Transverse colon (tissue), 4 donors: Measurements from ENCODE around the gene MDFIC2. TPM values are rescaled to one million over a fixed set of nuclear protein-coding genes. Genes with fewer than 3 reads are reported as not detected.

Experiments
- DNase-seq: peaks from one replicate; pipeline ENCODE4 v3.0.0-alpha.2; 2019
- H3K27ac ChIP-seq, 4 donors: fragments of 200-600 bp; sonication (generic); 2 replicates each; pipeline ENCODE4 v1.5.1; 2016 to 2018; ENCODE audit warnings: inconsistent platforms in 4 of 4
- H3K27me3 ChIP-seq: fragments of 200-600 bp; sonication (generic); 2 replicates; pipeline ENCODE4 v1.5.1; 2017; ENCODE audit warnings: inconsistent platforms
- H3K36me3 ChIP-seq, 4 donors: fragments of 200-600 bp; sonication (generic); 2 replicates each; pipeline ENCODE4 v1.5.1; 2017 to 2019; ENCODE audit warnings: inconsistent platforms in 4 of 4
- H3K4me1 ChIP-seq, 4 donors: fragments of 200-600 bp; sonication (generic); 2 replicates each; pipeline ENCODE4 v1.5.1; 2017 to 2020; ENCODE audit warnings: inconsistent platforms in 4 of 4
- H3K4me3 ChIP-seq, 4 donors: fragments of 200-600 bp; sonication (generic); 1 replicate in 1 of 4; 2 replicates in 3 of 4; pipeline versions ENCODE4 v1.5.1 to v1.6.1; 2017 to 2019; ENCODE audit warnings: inconsistent platforms in 4 of 4
- H3K9me3 ChIP-seq, 2 donors: fragments of 200-600 bp; sonication (generic); 2 replicates each; pipeline ENCODE4 v1.5.1; 2017 to 2019; ENCODE audit warnings: inconsistent platforms in 2 of 2
- CTCF ChIP-seq, 5 experiments: fragments of 200-600 bp in 3 of 5; fragments of 450-650 bp in 2 of 5; sonication (generic) in 3 of 5; IDR thresholded peaks; 1 replicate in 2 of 5; 2 replicates in 3 of 5; pipeline ENCODE4 v1.5.1; 2016 to 2017; ENCODE audit warnings: antibody characterized with exemption in 5 of 5, inconsistent platforms in 3 of 5, mild to moderate bottlenecking in 2 of 5, moderate library complexity in 1 of 5
- EP300 ChIP-seq: sonication (generic); formaldehyde crosslinking; IDR thresholded peaks from one replicate; pipeline ENCODE4 v1.6.1; 2017; ENCODE audit warnings: antibody characterized with exemption, low read depth
- POLR2A ChIP-seq: fragments of 450-650 bp; IDR thresholded peaks from one replicate; pipeline ENCODE4 v1.6.1; 2016; ENCODE audit warnings: antibody characterized with exemption, mild to moderate bottlenecking, moderate library complexity
- POLR2AphosphoS5 ChIP-seq, 3 donors: sonication (generic); formaldehyde crosslinking; IDR thresholded peaks; one replicate each; pipeline ENCODE4 v1.6.1; 2016; ENCODE audit warnings: antibody characterized with exemption in 3 of 3
- WGBS, 2 donors: methylation state at CpG; one replicate each; pipeline ENCODE4 v1.1.5; 2018; ENCODE audit warnings: low coverage in 1 of 2; 5-methylcytosine and 5-hydroxymethylcytosine counted together
- in situ Hi-C, 4 donors: fragments of 200-750 bp; cut with MboI; loops; one replicate each; pipeline versions ENCODE4 v1.15.0 to v1.15.1; 2017; ENCODE audit warnings: low sequenced_read_pairs in 3 of 4, low pct_ligation_motif_present in 1 of 4, low pct_unique_long_range_greater_than_20kb in 1 of 4
- intact Hi-C: fragments of 100-400 bp; cut with DNase I; formaldehyde crosslinking; loops from one replicate; pipeline ENCODE4 v1.15.1; 2023; ENCODE audit warnings: low total_unique reads
- total RNA-seq, 4 donors: library from RNA; depleted of rRNA; stranded (reverse); fragments of >200 nt; gene quantifications; one replicate each; pipeline ENCODE4 v1.1.0, GENCODE V29; 2016

MDFIC2 gene
- total RNA-seq, 4 donors from 2014 or later, result not detected

DNA sequence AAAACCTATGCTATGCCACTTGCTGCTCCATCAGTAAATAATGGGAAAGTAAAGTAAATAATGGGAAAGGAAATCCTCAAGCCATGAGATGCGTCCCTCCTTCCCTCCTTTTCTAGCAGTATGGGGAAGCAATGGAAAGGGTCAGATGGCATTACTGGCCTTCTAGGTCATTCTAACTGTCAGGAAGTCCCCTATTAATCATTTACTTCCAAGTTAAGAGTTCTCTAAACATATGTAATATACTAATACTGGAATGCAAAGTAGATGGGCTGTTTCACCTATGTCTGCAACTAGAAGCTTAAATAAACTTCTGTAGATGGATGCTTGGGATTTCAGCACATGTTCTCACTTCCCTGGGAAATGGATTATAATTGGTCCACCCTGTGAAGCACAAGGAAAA, 55.9 kb downstream of the MDFIC2 start:
- in situ Hi-C loops (no loop called here), intact Hi-C loops (no loop called here)
- Histone ChIP-seq H3K27ac (no peak overlapping the region), H3K4me1 (no peaks in the 10 kb centered on the region), H3K36me3 (no peaks in the 10 kb centered on the region), H3K9me3 (no peaks in the 10 kb centered on the region), H3K4me3 (no peak overlapping the region), H3K27me3 (no peaks in the 10 kb centered on the region)
- TF ChIP-seq EP300, result no peak
- 78 to 79% methylated on average over 1 of the region's 1 CpG for WGBS, 2 donors
- DNase-seq, result no peak

- TF ChIP-seq POLR2AphosphoS5 (IDR thresholded peaks at IDR 0.05) (no peak), POLR2A (no peak), EP300 (no peak), CTCF (IDR thresholded peaks at IDR 0.05) (no peak)
- Histone ChIP-seq H3K36me3 (no peaks in the 10 kb centered on the region), H3K27me3 (no peaks in the 10 kb centered on the region), H3K27ac (no peak overlapping the region), H3K4me3 (no peak overlapping the region), H3K9me3 (no peaks in the 10 kb centered on the region), H3K4me1 (no peaks in the 10 kb centered on the region)
- intact Hi-C loops (no loop called here), in situ Hi-C loops (no loop called here)
- WGBS, 2 donors, result 70% methylated on average over 3 of the region's 3 CpGs
- DNase-seq, result no peak
Measured at GRCh38 chr3:70250492-70250891, 61.9 kb downstream of the MDFIC2 start.

DNA sequence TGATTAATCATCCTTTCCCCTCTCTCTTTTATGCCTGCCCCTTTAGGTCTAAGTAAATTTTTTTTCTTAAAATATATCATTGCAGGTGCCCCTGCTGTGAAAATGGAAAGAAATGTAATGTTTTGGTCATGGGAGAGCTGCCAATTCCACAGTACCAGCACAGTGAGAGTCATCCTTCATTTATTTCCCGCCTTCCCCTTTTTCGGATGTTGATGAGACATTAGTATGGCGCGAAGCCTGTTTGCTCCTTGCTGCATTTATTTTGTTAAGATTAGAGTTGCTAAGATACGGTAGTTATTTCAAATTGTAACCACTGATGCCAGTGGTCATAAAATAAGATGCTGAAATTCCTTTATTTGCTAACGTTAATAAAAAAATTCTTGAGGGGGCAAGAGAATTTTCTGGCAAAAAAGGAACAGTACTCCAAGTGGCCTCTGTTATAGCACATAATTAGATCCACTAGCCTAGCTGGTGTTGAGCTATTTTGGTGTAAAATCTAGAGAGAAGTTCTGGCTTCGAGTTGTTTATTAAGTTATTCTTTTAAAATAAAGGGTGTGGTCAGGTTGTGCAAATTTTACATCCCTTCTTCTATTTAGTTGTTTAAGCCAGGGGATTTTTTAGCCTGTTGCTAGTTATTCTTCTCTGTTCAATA, 62.8 kb downstream of the MDFIC2 start:
- no peaks in the 10 kb centered on the region for H3K27me3 ChIP-seq
- no peak for DNase-seq
- H3K9me3 ChIP-seq, result no peaks in the 10 kb centered on the region
- no peaks in the 10 kb centered on the region for H3K36me3 ChIP-seq
- intact Hi-C loops, result no loop called here
- WGBS, 2 donors, result 68 to 71% methylated on average over 6 to 7 of the region's 7 CpGs
- H3K27ac ChIP-seq, result no peak overlapping the region
- TF ChIP-seq POLR2A (no peak), EP300 (no peak), POLR2AphosphoS5 (IDR thresholded peaks at IDR 0.05) (no peak), CTCF (IDR thresholded peaks at IDR 0.05) (no peak)
- H3K4me3 ChIP-seq, result no peak overlapping the region
- H3K4me1 ChIP-seq, result no peaks in the 10 kb centered on the region
- in situ Hi-C loops, result no loop called here

GRCh38 chr3:70248856-70249255, 63.6 kb downstream of the MDFIC2 start:
- in situ Hi-C loops, result no loop called here

More at GRCh38 chr3:70248856-70249255, 63.6 kb downstream of the MDFIC2 start:
- 72 to 100% methylated on average over 3 to 4 of the region's 4 CpGs for WGBS, 2 donors
- Histone ChIP-seq H3K4me3 (no peak overlapping the region), H3K27ac (no peak overlapping the region), H3K4me1 (no peaks in the 10 kb centered on the region), H3K27me3 (no peaks in the 10 kb centered on the region), H3K9me3 (no peaks in the 10 kb centered on the region), H3K36me3 (no peaks in the 10 kb centered on the region)
- no peak for DNase-seq
- intact Hi-C loops, result no loop called here
- no peak for TF ChIP-seq POLR2AphosphoS5 (IDR thresholded peaks at IDR 0.05)
- no peak for TF ChIP-seq CTCF (IDR thresholded peaks at IDR 0.05)
- no peak for TF ChIP-seq EP300
- no peak for TF ChIP-seq POLR2A
